ENCODE measurements around the gene TOLLIP.

DNA sequence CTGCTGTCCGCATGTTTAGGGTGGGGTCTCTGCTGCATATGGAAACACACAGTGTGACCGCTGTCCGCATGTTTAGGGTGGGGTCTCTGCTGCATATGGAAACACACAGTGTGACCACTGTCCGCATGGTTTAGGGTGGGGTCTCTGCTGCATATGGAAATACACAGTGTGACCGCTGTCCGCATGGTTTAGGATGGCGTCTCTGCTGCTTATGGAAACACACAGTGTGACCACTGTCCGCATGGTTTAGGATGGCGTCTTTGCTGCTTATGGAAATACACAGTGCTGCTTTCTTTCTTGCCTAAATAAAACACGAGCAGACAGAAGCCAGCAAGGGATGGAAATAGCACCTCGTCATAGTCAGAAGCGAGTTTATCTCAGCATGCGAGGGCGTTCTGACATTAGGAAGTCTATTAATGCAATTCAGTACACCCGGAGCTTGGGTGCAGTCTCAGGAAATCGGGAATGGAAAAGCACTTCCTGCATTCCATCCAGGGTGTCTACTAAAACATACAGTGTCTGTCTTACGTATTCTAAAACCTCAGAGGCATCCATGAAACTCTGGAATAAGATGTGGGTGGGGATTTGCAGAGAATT lies 32.6 kb upstream of the TOLLIP start:
- TF ChIP-seq, protein P1, sequence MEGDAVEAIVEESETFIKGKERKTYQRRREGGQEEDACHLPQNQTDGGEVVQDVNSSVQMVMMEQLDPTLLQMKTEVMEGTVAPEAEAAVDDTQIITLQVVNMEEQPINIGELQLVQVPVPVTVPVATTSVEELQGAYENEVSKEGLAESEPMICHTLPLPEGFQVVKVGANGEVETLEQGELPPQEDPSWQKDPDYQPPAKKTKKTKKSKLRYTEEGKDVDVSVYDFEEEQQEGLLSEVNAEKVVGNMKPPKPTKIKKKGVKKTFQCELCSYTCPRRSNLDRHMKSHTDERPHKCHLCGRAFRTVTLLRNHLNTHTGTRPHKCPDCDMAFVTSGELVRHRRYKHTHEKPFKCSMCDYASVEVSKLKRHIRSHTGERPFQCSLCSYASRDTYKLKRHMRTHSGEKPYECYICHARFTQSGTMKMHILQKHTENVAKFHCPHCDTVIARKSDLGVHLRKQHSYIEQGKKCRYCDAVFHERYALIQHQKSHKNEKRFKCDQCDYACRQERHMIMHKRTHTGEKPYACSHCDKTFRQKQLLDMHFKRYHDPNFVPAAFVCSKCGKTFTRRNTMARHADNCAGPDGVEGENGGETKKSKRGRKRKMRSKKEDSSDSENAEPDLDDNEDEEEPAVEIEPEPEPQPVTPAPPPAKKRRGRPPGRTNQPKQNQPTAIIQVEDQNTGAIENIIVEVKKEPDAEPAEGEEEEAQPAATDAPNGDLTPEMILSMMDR (IDR thresholded peaks at IDR 0.05 in 4 of 5, conservative IDR thresholded peaks at IDR 0.05 in 1 of 5) = no peak
- no peak for TF ChIP-seq POLR2A (IDR thresholded peaks at IDR 0.05)
